Neural cell (in vitro differentiated cells): ENCODE measurements around the gene ADARB1.

ENCODE experiments used
- EZH2 ChIP-seq: fragments of 200-600, 300-800 bp; shearing (Covaris generic), sonication (generic); IDR thresholded peaks from 2 replicates; pipeline ENCODE4 v1.6.1; 2014; ENCODE audit warnings: antibody characterized with exemption, low read length, borderline replicate concordance, mild to moderate bottlenecking; ENCODE audit not compliant: insufficient read depth, poor library complexity, severe bottlenecking
- MXI1 ChIP-seq: fragments of 450-650 bp; conservative IDR thresholded peaks from 2 replicates; pipeline ENCODE4 v1.6.1; 2014; ENCODE audit warnings: antibody characterized with exemption, mild to moderate bottlenecking; ENCODE audit not compliant: poor library complexity, severe bottlenecking
- POLR2AphosphoS5 ChIP-seq: IDR thresholded peaks from 2 replicates; pipeline ENCODE4 v1.6.1; 2012
- SMC3 ChIP-seq: fragments of 450-650 bp; conservative IDR thresholded peaks from 2 replicates; pipeline ENCODE4 v1.6.1; 2014; ENCODE audit warnings: antibody characterized with exemption, mild to moderate bottlenecking, moderate library complexity; ENCODE audit not compliant: poor library complexity
- TAF1 ChIP-seq: IDR thresholded peaks from 2 replicates; pipeline ENCODE4 v1.6.1; 2012; ENCODE audit warnings: low read depth
- TF ChIP-seq, protein P1 (sequence below): fragments of 450-650 bp; IDR thresholded peaks from 2 replicates; pipeline ENCODE4 v1.5.1; 2014; ENCODE audit warnings: antibody characterized with exemption, mild to moderate bottlenecking, moderate library complexity; ENCODE audit not compliant: poor library complexity, severe bottlenecking

DNA sequence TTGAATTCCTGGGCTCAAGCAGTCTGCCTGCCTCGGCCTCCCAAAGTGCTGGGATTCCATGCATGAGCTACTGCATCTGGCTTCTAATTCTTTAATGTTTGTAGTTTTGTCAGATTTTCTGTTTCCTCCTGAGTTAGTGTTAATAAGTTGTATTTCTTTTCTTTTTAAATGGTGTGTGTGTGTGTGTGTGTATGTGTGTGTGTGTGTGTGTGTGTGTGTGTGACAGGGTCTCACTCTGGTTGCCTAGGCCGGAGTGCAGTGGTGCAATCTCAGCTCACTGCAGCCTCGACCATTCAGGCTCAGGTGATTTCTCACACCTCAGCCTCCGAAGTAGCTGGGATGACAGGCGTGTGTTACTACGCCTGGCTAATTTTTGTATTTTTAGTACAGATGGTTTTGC lies 50.2 kb downstream of the ADARB1 start:
- TF ChIP-seq, protein P1, sequence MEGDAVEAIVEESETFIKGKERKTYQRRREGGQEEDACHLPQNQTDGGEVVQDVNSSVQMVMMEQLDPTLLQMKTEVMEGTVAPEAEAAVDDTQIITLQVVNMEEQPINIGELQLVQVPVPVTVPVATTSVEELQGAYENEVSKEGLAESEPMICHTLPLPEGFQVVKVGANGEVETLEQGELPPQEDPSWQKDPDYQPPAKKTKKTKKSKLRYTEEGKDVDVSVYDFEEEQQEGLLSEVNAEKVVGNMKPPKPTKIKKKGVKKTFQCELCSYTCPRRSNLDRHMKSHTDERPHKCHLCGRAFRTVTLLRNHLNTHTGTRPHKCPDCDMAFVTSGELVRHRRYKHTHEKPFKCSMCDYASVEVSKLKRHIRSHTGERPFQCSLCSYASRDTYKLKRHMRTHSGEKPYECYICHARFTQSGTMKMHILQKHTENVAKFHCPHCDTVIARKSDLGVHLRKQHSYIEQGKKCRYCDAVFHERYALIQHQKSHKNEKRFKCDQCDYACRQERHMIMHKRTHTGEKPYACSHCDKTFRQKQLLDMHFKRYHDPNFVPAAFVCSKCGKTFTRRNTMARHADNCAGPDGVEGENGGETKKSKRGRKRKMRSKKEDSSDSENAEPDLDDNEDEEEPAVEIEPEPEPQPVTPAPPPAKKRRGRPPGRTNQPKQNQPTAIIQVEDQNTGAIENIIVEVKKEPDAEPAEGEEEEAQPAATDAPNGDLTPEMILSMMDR = no peak
- TF ChIP-seq POLR2AphosphoS5 (no peak), TAF1 (no peak), EZH2 (no peak), SMC3 (no peak), MXI1 (no peak)
